LNCaP clone FGC (cell line): ENCODE results near the gene CCDC142.

Experiments used
- DNase-seq: peaks from one replicate; pipeline ENCODE4 v3.0.0-alpha.2; 2011; ENCODE audit warnings: low read depth
- H3K4me3 ChIP-seq: 2 replicates; pipeline ENCODE4 v1.5.1; 2011; ENCODE audit warnings: mild to moderate bottlenecking, low read depth, low read length, control low read depth
- CTCF ChIP-seq: IDR thresholded peaks from 2 replicates; pipeline ENCODE4 v1.5.1; 2012; ENCODE audit warnings: mild to moderate bottlenecking; ENCODE audit not compliant: control insufficient read depth, insufficient read depth; ENCODE audit errors: extremely low read depth

Gene CCDC142

GRCh38 chr2:74528600-74529356 lies 46.0 kb upstream of the CCDC142 start:
- no peak for DNase-seq
- TF ChIP-seq CTCF, result no peak
- peak overlapping the region; percentile 83 for H3K4me3 ChIP-seq

GRCh38 chr2:74527741-74528140 lies 44.9 kb upstream of the CCDC142 start:
- DNase-seq, result no peak
- no peak overlapping the region for H3K4me3 ChIP-seq
- no peak for TF ChIP-seq CTCF

- no peak overlapping the region for H3K4me3 ChIP-seq
- TF ChIP-seq CTCF, result no peak
- no peak for DNase-seq
Observed at GRCh38 chr2:74526649-74527230, 43.9 kb upstream of the CCDC142 start.

- peak; percentile 79 for DNase-seq
- H3K4me3 ChIP-seq, result peak within 1 kb of the TSS; percentile 57
- TF ChIP-seq CTCF, result no peak
Observed at GRCh38 chr2:74525717-74526648, 43.2 kb upstream of the CCDC142 start, which contains the start of gene DQX1. DQX1 (minus strand) TSS chr2:74526231; CDS start chr2:74525729, 502 bp downstream.

GRCh38 chr2:74524955-74525716 lies 42.3 kb upstream of the CCDC142 start:
- no peak for TF ChIP-seq CTCF
- peak overlapping the region; percentile 57 for H3K4me3 ChIP-seq
- DNase-seq, result no peak

DNA sequence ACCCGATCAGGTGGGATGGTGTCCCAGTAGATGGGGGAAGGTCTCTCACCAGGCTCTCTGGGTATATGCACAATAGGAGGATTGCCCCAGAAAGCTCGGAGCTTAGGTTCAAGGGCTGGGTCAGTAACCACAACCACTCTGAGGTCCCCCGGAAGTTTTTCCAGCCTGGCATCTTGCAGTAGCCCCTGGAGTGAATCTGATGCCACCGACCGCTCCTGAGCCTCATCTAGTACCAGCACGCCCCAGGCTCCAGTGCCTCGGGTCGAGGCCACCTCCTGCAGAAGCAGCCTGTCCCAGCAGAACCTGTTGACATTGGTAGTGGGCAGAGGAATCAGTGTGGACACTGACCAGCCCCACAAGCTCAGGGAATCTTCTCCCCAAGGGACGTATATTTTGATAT lies 41.2 kb upstream of the CCDC142 start:
- no peak overlapping the region for H3K4me3 ChIP-seq
- DNase-seq, result no peak
- no peak for TF ChIP-seq CTCF
